Right renal cortex interstitium (tissue), 3 donors: ENCODE data around the gene FOXN3. TPM values are rescaled to one million over a fixed set of nuclear protein-coding genes. Genes with fewer than 3 reads are reported as not detected.
A peak's percentile ranks its signal among the peaks of the same experiment; 100 is the strongest.

Experiments used
- DNase-seq, 3 donors: peaks; one replicate each; pipeline ENCODE4 v3.0.0-alpha.2; 2013; ENCODE audit warnings: low read depth in 3 of 3, low spot score in 2 of 3
- polyA plus RNA-seq, 3 donors: library from polyadenylated mRNA; unstranded; fragments of 120-200 nt; gene quantifications; one replicate each; pipeline ENCODE4 v1.2.1, GENCODE V29; 2013; ENCODE audit not compliant: insufficient read length in 3 of 3

Gene FOXN3
- polyA plus RNA-seq, 3 donors = 31.4 to 34.5 (median 32.8) TPM

GRCh38 chr14:89435492-89435891 is 18.5 kb upstream of the FOXN3 start:
- DNase-seq = no peak

GRCh38 chr14:89432226-89432625 is 15.2 kb upstream of the FOXN3 start:
- DNase-seq = no peak

- no peak for DNase-seq
Observed at GRCh38 chr14:89430391-89431236, 13.6 kb upstream of the FOXN3 start.

- no peak for DNase-seq
Observed at GRCh38 chr14:89429199-89430181, 12.5 kb upstream of the FOXN3 start.

- no peak for DNase-seq
Observed at GRCh38 chr14:89428546-89429198, 11.6 kb upstream of the FOXN3 start.

GRCh38 chr14:89428173-89428523 is 11.1 kb upstream of the FOXN3 start:
- DNase-seq = no peak

- DNase-seq = no peak
Observed at GRCh38 chr14:89427426-89428172, 10.6 kb upstream of the FOXN3 start.

GRCh38 chr14:89425931-89426330 is 8.9 kb upstream of the FOXN3 start:
- DNase-seq = no peak

- DNase-seq = no peak
Observed at GRCh38 chr14:89424241-89424640, 7.2 kb upstream of the FOXN3 start.

GRCh38 chr14:89422952-89423345 is 5.9 kb upstream of the FOXN3 start:
- no peak for DNase-seq

- no peak for DNase-seq
Observed at GRCh38 chr14:89422181-89422951, 5.3 kb upstream of the FOXN3 start.

GRCh38 chr14:89420502-89420901 is 3.5 kb upstream of the FOXN3 start:
- DNase-seq = no peak

GRCh38 chr14:89419973-89420482 is 3.0 kb upstream of the FOXN3 start:
- no peak for DNase-seq

GRCh38 chr14:89418976-89419375 is 1.9 kb upstream of the FOXN3 start:
- no peak for DNase-seq

GRCh38 chr14:89418452-89418851 is 1.4 kb upstream of the FOXN3 start:
- DNase-seq = no peak

- no peak for DNase-seq
Observed at GRCh38 chr14:89417465-89418225, 612 bp upstream of the FOXN3 start.

- DNase-seq = peak; percentile 95 to 97 (median 96)
Observed at GRCh38 chr14:89416002-89416995, 734 bp downstream of the FOXN3 start.
